Urothelium cell line (cell line): ENCODE results near the gene PER3.
A peak's percentile ranks its signal among the peaks of the same experiment; 100 is the strongest.

Experiments
- DNase-seq: peaks from one replicate; pipeline ENCODE4 v3.0.0; 2011; ENCODE audit warnings: low spot score, mixed read lengths
- FAIRE-seq: peaks from 2 replicates; lab custom pipeline; 2011; peaks lifted over from hg19 to GRCh38; lab: Jason Lieb, UNC

Gene PER3

GRCh38 chr1:7869136-7869920 lies 85.2 kb downstream of the PER3 start:
- DNase-seq (peak; percentile 65), FAIRE-seq (no peak)

- FAIRE-seq (no peak), DNase-seq (no peak)
These were observed 87.0 kb downstream of the PER3 start for GRCh38 chr1:7871136-7871535.

DNA sequence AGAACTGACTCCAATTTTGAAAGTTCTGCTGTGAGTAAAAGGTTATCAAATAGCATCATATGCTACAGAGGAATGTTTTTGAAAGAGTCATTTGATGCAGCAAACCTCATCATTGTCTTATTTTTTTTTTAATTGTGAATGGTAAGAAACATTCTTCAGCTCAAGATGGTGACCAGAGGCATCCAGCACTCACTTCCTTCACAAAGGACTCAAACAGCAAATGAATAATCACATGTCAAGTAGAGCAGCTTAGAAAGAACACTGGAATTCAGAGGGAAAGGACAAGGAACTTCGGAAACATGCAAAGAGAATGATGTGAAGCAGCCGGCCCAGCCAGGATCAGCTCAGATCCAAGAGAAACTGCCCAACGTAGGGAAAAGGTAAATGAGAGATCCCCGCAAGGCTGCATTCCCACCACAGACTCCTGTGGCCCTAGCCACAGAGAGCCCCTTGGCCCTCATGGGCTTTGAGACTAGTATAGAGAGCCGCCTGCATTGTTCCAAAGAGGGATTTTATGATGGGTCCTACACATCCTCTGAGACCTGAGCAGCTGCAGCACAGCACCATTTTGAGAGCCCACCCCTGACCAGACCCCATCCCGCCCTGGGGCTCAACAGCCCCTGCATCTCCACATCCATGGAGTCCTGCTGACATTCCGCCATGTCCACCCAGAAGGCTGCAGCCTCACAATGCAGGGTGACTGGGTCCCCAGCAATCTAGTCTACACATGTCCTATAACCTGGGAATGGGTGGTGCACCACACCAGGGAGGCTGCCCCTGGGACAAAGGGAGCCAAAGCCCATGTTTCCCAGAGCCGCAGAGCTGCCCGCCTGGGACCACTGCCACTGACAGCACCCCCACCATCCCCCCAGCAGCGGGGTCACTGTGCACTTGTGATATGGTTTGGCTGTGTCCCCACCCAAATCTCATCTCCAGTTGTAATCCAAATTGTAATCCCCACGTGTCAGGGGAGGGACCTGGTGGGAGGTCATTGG lies 90.0 kb downstream of the PER3 start:
- FAIRE-seq, result no peak
- DNase-seq, result no peak

DNA sequence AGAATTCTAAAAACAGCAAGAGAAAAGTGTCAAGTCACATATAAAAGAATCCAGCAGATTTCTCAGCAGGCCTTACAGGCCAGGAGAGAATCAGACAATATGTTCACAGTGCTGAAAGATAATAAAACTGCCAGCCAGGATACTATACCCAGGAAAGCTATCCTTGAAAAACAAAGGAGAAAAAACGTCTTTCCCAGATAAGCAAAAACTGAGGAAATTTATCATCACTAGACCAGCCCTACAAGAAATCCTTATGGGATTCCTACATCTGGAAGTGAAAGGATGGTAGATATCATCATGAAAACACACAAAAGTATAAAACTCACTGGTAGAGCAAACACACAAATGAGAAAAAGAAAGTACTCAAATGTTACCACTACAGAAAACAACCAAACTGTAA lies 93.9 kb downstream of the PER3 start:
- DNase-seq, result no peak
- FAIRE-seq, result no peak

DNA sequence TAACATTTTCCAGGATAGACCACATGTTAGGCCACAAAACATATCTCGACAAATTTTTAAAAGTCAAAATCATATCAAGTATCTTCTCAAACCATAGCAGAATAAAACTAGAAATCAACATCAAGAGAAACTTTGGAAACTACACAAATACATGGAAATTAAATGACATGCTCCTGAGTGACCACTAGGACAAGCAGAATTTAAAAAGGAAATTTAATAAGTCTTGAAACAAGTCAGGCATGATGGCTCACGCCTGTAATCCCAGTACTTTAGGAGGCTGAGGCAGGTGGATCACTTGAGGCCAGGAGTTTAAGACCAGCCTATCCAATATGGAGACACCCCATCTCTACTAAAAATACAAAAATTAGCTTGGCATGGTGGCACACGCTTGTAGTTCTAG lies 95.1 kb downstream of the PER3 start:
- FAIRE-seq (no peak), DNase-seq (no peak)

- no peak for FAIRE-seq
These were observed 100.7 kb downstream of the PER3 start for GRCh38 chr1:7884757-7885156.

GRCh38 chr1:7885513-7886404 lies 101.7 kb downstream of the PER3 start:
- DNase-seq (no peak), FAIRE-seq (no peak)

More at GRCh38 chr1:7884757-7885156, 100.7 kb downstream of the PER3 start:
- DNase-seq, result no peak

GRCh38 chr1:7886405-7886745 lies 102.3 kb downstream of the PER3 start:
- DNase-seq (peak; percentile 14), FAIRE-seq (no peak)

DNA sequence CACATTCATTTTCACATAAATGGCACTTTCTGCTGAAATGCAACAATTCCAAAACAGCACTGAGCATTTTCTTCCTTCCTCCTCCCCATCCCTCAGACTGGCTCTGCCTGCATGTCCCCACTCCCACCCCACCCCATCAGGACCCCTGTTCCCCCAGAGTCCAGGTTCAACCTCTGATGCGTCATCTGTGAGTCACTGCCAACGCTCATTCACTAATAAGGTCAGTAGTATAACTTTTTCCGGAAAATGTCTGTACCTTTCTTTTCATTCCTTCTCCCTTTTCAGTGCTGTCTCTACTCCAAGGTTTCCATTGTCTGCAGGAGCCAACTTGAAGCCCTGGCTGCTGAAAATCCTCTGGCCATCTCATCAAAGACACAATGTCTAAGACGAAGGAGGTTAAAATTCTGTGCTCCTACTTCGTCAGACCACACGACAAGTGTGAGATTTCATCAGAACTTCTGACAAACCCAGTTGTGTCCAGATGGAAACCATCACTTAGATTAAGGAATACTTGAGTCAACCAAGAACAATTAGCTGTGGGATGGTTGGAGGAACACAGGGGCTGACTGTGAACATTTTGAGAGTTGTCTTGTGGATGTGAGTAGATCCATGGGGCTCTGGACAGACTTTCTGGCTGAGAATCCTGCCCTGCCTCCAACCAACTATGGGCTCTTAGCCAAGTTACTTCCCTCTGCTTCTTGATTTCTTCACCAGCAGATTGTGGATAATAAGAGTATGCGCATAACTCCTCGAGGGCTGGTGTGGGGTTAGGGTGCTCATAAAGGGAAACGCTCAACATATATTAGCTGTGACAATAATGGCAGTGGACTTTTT lies 104.4 kb downstream of the PER3 start:
- DNase-seq (peak; percentile 17), FAIRE-seq (no peak)

GRCh38 chr1:7890853-7891252 lies 106.8 kb downstream of the PER3 start:
- no peak for FAIRE-seq
- DNase-seq, result no peak

DNA sequence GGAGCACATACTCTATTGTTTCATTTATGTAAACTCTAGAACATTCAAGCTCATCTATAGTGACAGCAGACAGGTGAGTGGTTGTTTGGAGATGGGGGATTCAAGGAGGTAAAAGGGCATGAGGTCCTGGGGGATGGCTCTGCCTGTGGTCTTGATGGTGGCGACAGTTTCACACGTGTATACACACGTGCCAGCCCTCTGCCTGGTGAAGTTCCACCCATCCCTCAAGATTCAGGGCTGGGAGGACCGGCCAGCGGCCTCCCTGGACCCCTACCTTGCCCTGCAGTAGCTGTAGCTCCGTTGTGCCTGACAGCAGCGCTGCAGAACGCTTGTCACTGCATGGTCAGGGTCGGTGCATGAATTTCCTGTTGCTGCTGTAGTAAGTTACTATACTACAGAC lies 107.7 kb downstream of the PER3 start:
- no peak for FAIRE-seq
- no peak for DNase-seq

- DNase-seq (peak; percentile 63), FAIRE-seq (no peak)
These were observed 109.6 kb downstream of the PER3 start for GRCh38 chr1:7893529-7894180.
